Raji (cell line): ENCODE measurements around the gene LBHD1.

ENCODE experiments used
- POLR2A ChIP-seq: IDR thresholded peaks from 2 replicates; pipeline ENCODE4 v1.6.1; 2011; ENCODE audit warnings: low read depth, low read length, control low read depth; ENCODE audit not compliant: insufficient read depth

The LBHD1 gene

GRCh38 chr11:62671608-62672389 is at the start of gene LBHD1, which contains the start of gene UQCC3:
Gene LBHD1, minus strand, starts transcription at chr11:62672267. Its CDS starts 2,236 bp downstream, at chr11:62670031.
Gene UQCC3, plus strand, starts transcription at chr11:62671673. Its CDS starts 73 bp downstream, at chr11:62671746.
- TF ChIP-seq POLR2A = peak; percentile 87

- TF ChIP-seq POLR2A = no peak
Observed at GRCh38 chr11:62719302-62719978, 47.4 kb upstream of the LBHD1 start.

- no peak for TF ChIP-seq POLR2A
Observed at GRCh38 chr11:62716816-62717215, 44.7 kb upstream of the LBHD1 start.

GRCh38 chr11:62716206-62716605 is 44.1 kb upstream of the LBHD1 start:
- no peak for TF ChIP-seq POLR2A

- no peak for TF ChIP-seq POLR2A
Observed at GRCh38 chr11:62715150-62716130, 43.4 kb upstream of the LBHD1 start.

- no peak for TF ChIP-seq POLR2A
Observed at GRCh38 chr11:62713343-62713742, 41.3 kb upstream of the LBHD1 start.

- TF ChIP-seq POLR2A = no peak
Observed at GRCh38 chr11:62712861-62713260, 40.8 kb upstream of the LBHD1 start.

- no peak for TF ChIP-seq POLR2A
Observed at GRCh38 chr11:62712276-62712812, 40.3 kb upstream of the LBHD1 start.

GRCh38 chr11:62710001-62710345 is 37.9 kb upstream of the LBHD1 start:
- no peak for TF ChIP-seq POLR2A

GRCh38 chr11:62709247-62710000 is 37.4 kb upstream of the LBHD1 start:
- peak; percentile 87 for TF ChIP-seq POLR2A

GRCh38 chr11:62708793-62709192 is 36.7 kb upstream of the LBHD1 start:
- TF ChIP-seq POLR2A = no peak

GRCh38 chr11:62708392-62708791 is 36.3 kb upstream of the LBHD1 start:
- TF ChIP-seq POLR2A = no peak

- TF ChIP-seq POLR2A = no peak
Observed at GRCh38 chr11:62707277-62707861, 35.3 kb upstream of the LBHD1 start, which contains the start of the genes BSCL2 and GNG3. Gene BSCL2, minus strand, starts transcription at chr11:62707424. Its CDS starts 229 bp downstream, at chr11:62707195. Gene GNG3, plus strand, starts transcription at chr11:62707676. Its CDS starts 620 bp downstream, at chr11:62708296.

- TF ChIP-seq POLR2A = no peak
Observed at GRCh38 chr11:62706850-62707247, 34.8 kb upstream of the LBHD1 start.
